ENCODE data around the gene ASCL3.

GRCh38 chr11:8941341-8942103, 1.3 kb downstream of the ASCL3 start:
- no peak for TF ChIP-seq CTCF (conservative IDR thresholded peaks at IDR 0.05; ENCODE audit: low read depth, low read length)
- no peak for TF ChIP-seq EZH2 (IDR thresholded peaks at IDR 0.05; ENCODE audit: low read length, unreplicated experiment)

Measured in PC-3 (cell line).